HCT116 (cell line): Measurements from ENCODE around the gene THSD7B. TPM values are rescaled to one million over a fixed set of nuclear protein-coding genes. Genes with fewer than 3 reads are reported as not detected.

Experiments
- ATAC-seq: fragments of 200-7000 bp; cut with Tn5 transposase; 2 replicates; pipeline ENCODE4 v1.9.1; 2020; ENCODE audit warnings: mild to moderate bottlenecking, moderate library complexity
- BruUV-seq: library from RNA; stranded (reverse); fragments of 400-500 nt; replicated peaks from 2 replicates; lab custom pipeline; 2021; lab: Mats Ljungman, UMichigan
- CTCF ChIA-PET: fragments of 300-600 bp; sonication (Branson Sonifier 250); formaldehyde crosslinking; loops from one replicate; lab custom pipeline; 2021; ENCODE audit warnings: antibody characterized with exemption; lab: Charles Lee
- POLR2A ChIA-PET: fragments of 300-600, 350-600 bp; sonication (Branson Sonifier 250); formaldehyde crosslinking; loops from one replicate; lab custom pipeline; 2021; ENCODE audit warnings: antibody characterized with exemption; lab: Charles Lee
- RAD21 ChIA-PET, 2 experiments: fragments of 300-600 bp; sonication (Branson Sonifier 250); formaldehyde crosslinking; loops; one replicate each; lab custom pipeline; 2023; ENCODE audit warnings: low total read pairs in 2 of 2; ENCODE audit not compliant: uncharacterized antibody in 2 of 2, unreplicated experiment in 2 of 2, low non-redundant PET in 1 of 2; lab: Charles Lee
- DNase-seq: peaks from one replicate; pipeline ENCODE4 v3.0.0-alpha.2; 2010; ENCODE audit warnings: low read depth, low spot score
- H2AFZ ChIP-seq: fragments of 200-600 bp; shearing (Covaris generic), sonication (generic); 2 replicates; pipeline ENCODE4 v1.6.1; 2017; ENCODE audit warnings: low read depth, mixed run types, mixed read lengths, antibody characterized with exemption, low read length; ENCODE audit not compliant: poor library complexity, severe bottlenecking
- H3K27ac ChIP-seq: 2 replicates; pipeline ENCODE4 v1.5.1; 2012; ENCODE audit warnings: low read depth, low read length
- H3K27me3 ChIP-seq: fragments of 200-600 bp; sonication (generic); 2 replicates; pipeline ENCODE4 v1.6.1; 2016; ENCODE audit warnings: mixed run types, low read length, mixed read lengths; ENCODE audit not compliant: insufficient read depth
- H3K36me3 ChIP-seq, 2 experiments: fragments of 200-500 bp in 1 of 2; fragments of 200-600 bp in 1 of 2; sonication (Bioruptor generic) in 1 of 2; sonication (generic) in 1 of 2; 2 replicates each; pipeline versions ENCODE4 v1.5.1 to v1.6.1; 2014 to 2016; ENCODE audit warnings: low read length in 2 of 2, inconsistent platforms in 1 of 2, mixed read lengths in 1 of 2, mixed run types in 1 of 2; ENCODE audit not compliant: insufficient read depth in 2 of 2, control insufficient read depth in 1 of 2
- H3K4me1 ChIP-seq, 2 experiments: fragments of 200-600 bp in 1 of 2; sonication (generic) in 1 of 2; 2 replicates each; pipeline versions ENCODE4 v1.5.1 to v1.6.1; 2012 to 2017; ENCODE audit warnings: low read length in 2 of 2, inconsistent platforms in 1 of 2, mild to moderate bottlenecking in 1 of 2, mixed read lengths in 1 of 2, mixed run types in 1 of 2, moderate library complexity in 1 of 2; ENCODE audit not compliant: insufficient read depth in 2 of 2, control insufficient read depth in 1 of 2
- H3K4me2 ChIP-seq: fragments of 200-600 bp; sonication (generic); 2 replicates; pipeline ENCODE4 v1.6.1; 2017; ENCODE audit warnings: mixed run types, low read length, mixed read lengths
- H3K4me3 ChIP-seq, 2 experiments: fragments of 200-600 bp in 1 of 2; sonication (generic) in 1 of 2; replicated peaks in 1 of 2; 2 replicates each; pipeline ENCODE4 v1.5.1; 2011 to 2016; ENCODE audit warnings: low read length in 2 of 2, control low read depth in 1 of 2, low read depth in 1 of 2, mild to moderate bottlenecking in 1 of 2, mixed read lengths in 1 of 2, mixed run types in 1 of 2
- H3K79me2 ChIP-seq: fragments of 200-600 bp; sonication (generic); 2 replicates; pipeline ENCODE4 v1.6.1; 2017; ENCODE audit warnings: mild to moderate bottlenecking, mixed run types, low read length, moderate library complexity, mixed read lengths; ENCODE audit not compliant: insufficient read depth
- H3K9ac ChIP-seq: fragments of 200-600 bp; sonication (generic); 2 replicates; pipeline ENCODE4 v1.6.1; 2016; ENCODE audit warnings: low read length, mixed read lengths
- H3K9me2 ChIP-seq: fragments of 200-600 bp; sonication (generic), shearing (Covaris generic); 2 replicates; pipeline ENCODE4 v1.6.1; 2017; ENCODE audit warnings: mixed run types, mild to moderate bottlenecking, moderate library complexity; ENCODE audit not compliant: insufficient read depth
- H3K9me3 ChIP-seq, 2 experiments: fragments of 200-500 bp in 1 of 2; fragments of 200-600 bp in 1 of 2; sonication (Bioruptor generic) in 1 of 2; sonication (generic) in 1 of 2; 2 replicates each; pipeline ENCODE4 v1.6.1; 2014 to 2017; ENCODE audit warnings: low read length in 2 of 2, mixed read lengths in 2 of 2, inconsistent platforms in 1 of 2, low read depth in 1 of 2, mild to moderate bottlenecking in 1 of 2, mixed run types in 1 of 2, moderate library complexity in 1 of 2; ENCODE audit not compliant: control insufficient read depth in 1 of 2, insufficient read depth in 1 of 2
- H4K20me1 ChIP-seq: fragments of 200-600 bp; sonication (generic), shearing (Covaris generic); 2 replicates; pipeline ENCODE4 v1.6.1; 2017; ENCODE audit warnings: mixed run types, mild to moderate bottlenecking, moderate library complexity; ENCODE audit not compliant: insufficient read depth
- ATF3 ChIP-seq: IDR thresholded peaks from 2 replicates; pipeline ENCODE4 v1.6.1; 2012
- CTCF ChIP-seq, 3 experiments: fragments of 200-600 bp in 1 of 3; sonication (generic) in 1 of 3; IDR thresholded peaks in 2 of 3; conservative IDR thresholded peaks in 1 of 3; 2 replicates each; pipeline ENCODE4 v1.5.1; 2012 to 2017; ENCODE audit warnings: low read depth in 2 of 3, low read length in 2 of 3, antibody characterized with exemption in 1 of 3, borderline replicate concordance in 1 of 3, control low read depth in 1 of 3, mild to moderate bottlenecking in 1 of 3, mixed read lengths in 1 of 3, mixed run types in 1 of 3, moderate library complexity in 1 of 3; ENCODE audit not compliant: insufficient read depth in 1 of 3
- ELF1 ChIP-seq: IDR thresholded peaks from 2 replicates; pipeline ENCODE4 v1.6.1; 2012; ENCODE audit warnings: low read depth, borderline replicate concordance
- EZH2 ChIP-seq: fragments of 200-600 bp; sonication (generic); IDR thresholded peaks from 2 replicates; pipeline ENCODE4 v1.6.1; 2017; ENCODE audit warnings: antibody characterized with exemption, mixed run types
- EZH2phosphoT487 ChIP-seq: fragments of 200-600 bp; IDR thresholded peaks from 2 replicates; pipeline ENCODE4 v1.6.1; 2018; ENCODE audit warnings: antibody characterized with exemption, borderline replicate concordance
- FOSL1 ChIP-seq: IDR thresholded peaks from 2 replicates; pipeline ENCODE4 v1.6.1; 2012; ENCODE audit warnings: low read depth
- JUND ChIP-seq: IDR thresholded peaks from 2 replicates; pipeline ENCODE4 v1.6.1; 2012
- POLR2AphosphoS5 ChIP-seq: IDR thresholded peaks from 2 replicates; pipeline ENCODE4 v1.6.1; 2011; ENCODE audit warnings: mild to moderate bottlenecking, low read depth, low read length, moderate library complexity
- RAD21 ChIP-seq: IDR thresholded peaks from 2 replicates; pipeline ENCODE4 v1.6.1; 2012; ENCODE audit warnings: low read depth, mild to moderate bottlenecking
- REST ChIP-seq: IDR thresholded peaks from 2 replicates; pipeline ENCODE4 v1.6.1; 2012; ENCODE audit warnings: low read depth
- SIN3A ChIP-seq: IDR thresholded peaks from 2 replicates; pipeline ENCODE4 v1.6.1; 2012; ENCODE audit warnings: low read depth
- SP1 ChIP-seq: IDR thresholded peaks from 2 replicates; pipeline ENCODE4 v1.6.1; 2012; ENCODE audit warnings: low read depth
- SRF ChIP-seq: IDR thresholded peaks from 2 replicates; pipeline ENCODE4 v1.6.1; 2012; ENCODE audit warnings: low read depth
- TCF7L2 ChIP-seq: IDR thresholded peaks from 2 replicates; pipeline ENCODE4 v1.7.0; 2011; ENCODE audit warnings: borderline replicate concordance, inconsistent platforms; ENCODE audit not compliant: insufficient read depth, insufficient read length; ENCODE audit errors: extremely low read depth
- YY1 ChIP-seq: IDR thresholded peaks from 2 replicates; pipeline ENCODE4 v1.6.1; 2011; ENCODE audit warnings: low read length, low read depth, moderate library complexity, mild to moderate bottlenecking; ENCODE audit not compliant: insufficient replicate concordance; ENCODE audit errors: extremely low read depth
- ZBTB33 ChIP-seq: IDR thresholded peaks from 2 replicates; pipeline ENCODE4 v1.6.1; 2011; ENCODE audit warnings: mild to moderate bottlenecking, low read length, moderate library complexity; ENCODE audit not compliant: insufficient replicate concordance; ENCODE audit errors: extremely low read depth
- ZFX ChIP-seq: fragments of 450-650 bp; IDR thresholded peaks from 2 replicates; pipeline ENCODE4 v1.6.1; 2017
- intact Hi-C: fragments of 100-400 bp; cut with micrococcal nuclease; formaldehyde crosslinking; loops from 2 replicates; pipeline ENCODE4 v1.10.0; 2022
- total RNA-seq: library from RNA; stranded (reverse); gene quantifications from one replicate; pipeline ENCODE4 v1.2.1, GENCODE V29; 2021; ENCODE audit not compliant: unreplicated experiment
- TF ChIP-seq, protein P1 (sequence below): IDR thresholded peaks from 2 replicates; pipeline ENCODE4 v1.6.1; 2012

The THSD7B gene
- total RNA-seq, 1 experiment from 2014 or later: not detected

- Histone ChIP-seq H3K79me2 (no peaks in the 10 kb centered on the region), H3K9me3 (no peaks in the 10 kb centered on the region), H3K9ac (no peak overlapping the region), H3K27ac (no peak overlapping the region), H3K36me3 (no peaks in the 10 kb centered on the region), H3K27me3 (no peaks in the 10 kb centered on the region), H3K4me2 (no peak overlapping the region), H3K4me3 (no peak overlapping the region), H3K4me1 (no peaks in the 10 kb centered on the region), H3K9me2 (no peaks in the 10 kb centered on the region), H2AFZ (no peak overlapping the region), H4K20me1 (no peaks in the 10 kb centered on the region; the same call in 1 of the 2 replicates)
- intact Hi-C loops: loop anchor here (5.0 kb wide), 1 partner anchor 314 kb away; no protein-coding TSS in a partner anchor
- DNase-seq (no peak), ATAC-seq (no peak)
- no TSS peak for BruUV-seq
- ChIA-PET RAD21 (no interaction called here), POLR2A (no interaction called here), CTCF (interaction anchor here (1.8 kb wide), 1 partner anchor 313 kb away, joined by 6 read pairs; no protein-coding TSS in a partner anchor)
- TF ChIP-seq CTCF (IDR thresholded peaks at IDR 0.05 in 2 of 3, conservative IDR thresholded peaks at IDR 0.05 in 1 of 3; ENCODE audit: borderline replicate concordance in 1 of 3, insufficient read depth in 1 of 3, low read depth in 2 of 3, low read length in 2 of 3): no peak
- no peak for TF ChIP-seq FOSL1
- no peak for TF ChIP-seq ATF3
- TF ChIP-seq EZH2: no peak
- TF ChIP-seq ZBTB33: no peak
- TF ChIP-seq JUND: no peak
- no peak for TF ChIP-seq EZH2phosphoT487
- no peak for TF ChIP-seq SRF
- TF ChIP-seq TCF7L2: no peak
- TF ChIP-seq, protein P1, sequence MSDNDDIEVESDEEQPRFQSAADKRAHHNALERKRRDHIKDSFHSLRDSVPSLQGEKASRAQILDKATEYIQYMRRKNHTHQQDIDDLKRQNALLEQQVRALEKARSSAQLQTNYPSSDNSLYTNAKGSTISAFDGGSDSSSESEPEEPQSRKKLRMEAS: no peak
- TF ChIP-seq ZFX: no peak
- TF ChIP-seq SP1: no peak
- no peak for TF ChIP-seq YY1
- no peak for TF ChIP-seq REST
- TF ChIP-seq RAD21: no peak
- no peak for TF ChIP-seq SIN3A
- no peak for TF ChIP-seq ELF1
- no peak for TF ChIP-seq POLR2AphosphoS5
Measured at GRCh38 chr2:136736236-136736635, 29.1 kb upstream of the THSD7B start.
